Hepatic stellate cell (primary cell): ENCODE data around the gene KDM4F.
A peak's percentile ranks its signal among the peaks of the same experiment; 100 is the strongest.

ENCODE experiments used
- DNase-seq: peaks from one replicate; pipeline ENCODE4 v3.0.0; 2011; ENCODE audit warnings: low spot score

KDM4F gene

GRCh38 chr11:95065336-95065735 lies 16.1 kb downstream of the KDM4F start:
- no peak for DNase-seq

- DNase-seq, result no peak
Observed at GRCh38 chr11:95066716-95067038, 17.5 kb downstream of the KDM4F start, which contains the start of gene SRSF8. SRSF8 (plus strand) TSS chr11:95066919; CDS start chr11:95067227, 308 bp downstream.

- DNase-seq, result peak; percentile 47
Observed at GRCh38 chr11:95067039-95067840, 18.0 kb downstream of the KDM4F start.

- no peak for DNase-seq
Observed at GRCh38 chr11:95067841-95068219, 18.6 kb downstream of the KDM4F start.

- DNase-seq, result peak; percentile 63
Observed at GRCh38 chr11:95068549-95068948, 19.3 kb downstream of the KDM4F start.

GRCh38 chr11:95070471-95070870 lies 21.2 kb downstream of the KDM4F start:
- DNase-seq, result no peak

GRCh38 chr11:95072948-95073347 lies 23.7 kb downstream of the KDM4F start:
- DNase-seq, result no peak

- DNase-seq, result no peak
Observed at GRCh38 chr11:95074792-95075563, 25.8 kb downstream of the KDM4F start.

- DNase-seq, result no peak
Observed at GRCh38 chr11:95076416-95076815, 27.2 kb downstream of the KDM4F start.

GRCh38 chr11:95076981-95077380 lies 27.8 kb downstream of the KDM4F start:
- no peak for DNase-seq

GRCh38 chr11:95078526-95078925 lies 29.3 kb downstream of the KDM4F start:
- no peak for DNase-seq

GRCh38 chr11:95081010-95081409 lies 31.8 kb downstream of the KDM4F start:
- DNase-seq, result no peak

- DNase-seq, result no peak
Observed at GRCh38 chr11:95081412-95081811, 32.2 kb downstream of the KDM4F start.

- DNase-seq, result no peak
Observed at GRCh38 chr11:95082576-95083001, 33.4 kb downstream of the KDM4F start.

GRCh38 chr11:95084509-95084908 lies 35.3 kb downstream of the KDM4F start:
- DNase-seq, result no peak

- DNase-seq, result no peak
Observed at GRCh38 chr11:95085117-95085816, 36.0 kb downstream of the KDM4F start.

- DNase-seq, result no peak
Observed at GRCh38 chr11:95086151-95086550, 36.9 kb downstream of the KDM4F start.

- no peak for DNase-seq
Observed at GRCh38 chr11:95086836-95087570, 37.8 kb downstream of the KDM4F start.

- DNase-seq, result no peak
Observed at GRCh38 chr11:95088946-95089619, 39.9 kb downstream of the KDM4F start.

GRCh38 chr11:95089620-95090542 lies 40.7 kb downstream of the KDM4F start, which contains the start of gene ENDOD1:
ENDOD1 (plus strand) TSS chr11:95089846; CDS start chr11:95089928, 82 bp downstream.
- DNase-seq, result peak; percentile 79
